ENCODE results near the gene EPAS1. TPM values are rescaled to one million over a fixed set of nuclear protein-coding genes. Genes with fewer than 3 reads are reported as not detected.

EPAS1 gene
- polyA plus RNA-seq, 1 donor: 43.4 TPM

DNA sequence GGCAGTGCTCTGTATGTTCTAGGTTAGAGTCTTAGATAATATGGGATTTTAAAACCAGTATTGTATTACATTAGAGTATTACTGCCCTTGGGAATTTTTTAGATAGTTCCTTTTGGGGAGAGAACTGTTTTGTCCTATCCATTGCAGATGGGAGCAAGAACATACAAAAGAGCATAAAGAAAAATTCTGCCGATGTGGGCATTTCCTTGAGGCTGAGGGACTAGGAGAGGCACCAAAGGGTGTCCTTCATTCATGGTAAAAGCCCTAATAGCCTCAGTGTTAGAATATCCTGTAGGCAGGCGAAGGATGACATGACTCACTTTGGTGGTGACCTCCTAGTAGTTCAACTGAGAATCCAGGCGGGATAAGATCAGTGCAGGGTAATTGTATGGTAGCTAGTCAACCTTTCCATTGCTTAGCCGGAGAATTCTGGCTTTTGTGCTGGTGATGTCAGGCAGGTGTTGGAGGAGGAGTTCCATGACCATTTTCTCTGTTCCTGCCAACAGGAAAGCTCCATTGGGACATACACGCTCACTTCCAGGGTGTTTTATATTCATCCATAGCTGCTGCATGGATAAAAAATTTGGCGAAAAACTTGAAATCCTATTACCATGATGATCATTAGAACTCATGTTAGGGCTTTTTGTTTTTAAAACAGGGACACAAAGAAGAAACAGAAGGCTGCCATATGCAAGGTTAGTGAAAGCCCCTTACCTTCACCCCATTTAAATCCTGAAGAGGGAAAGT lies 28.1 kb downstream of the EPAS1 start:
- no peak for DNase-seq

DNA sequence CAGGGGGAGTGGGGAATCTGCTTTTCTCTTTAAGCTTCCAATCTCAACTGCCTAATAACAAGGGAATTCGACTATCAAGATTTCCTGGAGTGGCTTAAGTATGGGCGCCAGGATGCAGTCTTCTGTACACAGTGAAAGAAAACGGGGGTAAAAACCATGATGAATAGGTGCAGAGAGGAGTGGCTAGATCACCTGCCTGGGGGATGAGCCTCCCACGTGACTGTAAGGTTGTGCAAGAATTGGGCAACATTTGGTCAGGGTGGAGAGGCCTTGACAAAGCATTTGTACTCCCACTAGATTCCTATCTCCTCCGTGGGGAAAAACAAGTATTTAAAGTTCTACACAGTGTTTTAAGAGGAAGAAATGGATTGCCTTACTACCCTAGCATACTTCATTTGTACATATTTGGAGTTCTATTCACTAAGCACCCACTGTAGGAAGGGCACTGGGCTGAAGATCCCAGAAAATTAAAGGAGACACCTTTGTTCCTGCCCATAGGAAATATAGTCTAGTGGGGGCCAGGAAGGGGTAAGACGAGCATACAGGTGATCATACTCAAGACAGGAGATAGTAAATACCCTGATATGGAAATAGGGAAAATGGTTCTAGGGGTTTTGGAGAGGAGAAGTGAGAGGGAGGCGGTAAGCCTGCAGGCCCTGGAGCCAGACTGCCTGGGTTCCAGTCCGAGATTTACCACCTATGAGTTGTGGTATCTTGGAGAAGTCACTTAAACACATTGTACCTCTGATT lies 29.2 kb downstream of the EPAS1 start:
- DNase-seq: no peak

DNA sequence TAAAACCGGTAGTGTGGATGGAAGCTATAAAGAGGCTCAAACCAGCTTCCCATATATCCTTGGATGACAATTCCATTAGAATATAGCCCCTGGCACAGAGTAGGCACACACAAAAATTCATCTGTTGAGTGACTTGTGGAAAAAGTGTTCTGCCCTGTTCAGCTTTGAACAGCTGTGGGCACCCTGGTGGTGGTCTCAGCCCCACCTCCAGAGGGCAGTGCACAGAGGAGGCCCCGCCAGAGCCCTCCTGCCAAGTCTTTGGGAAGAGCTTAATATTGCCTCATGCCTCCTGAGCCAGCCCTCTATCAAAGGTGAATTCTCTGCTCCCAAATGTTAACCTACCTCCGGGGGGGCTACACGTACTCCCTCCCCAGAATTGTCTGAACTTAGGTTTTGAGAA lies 30.4 kb downstream of the EPAS1 start:
- no peak for DNase-seq

DNA sequence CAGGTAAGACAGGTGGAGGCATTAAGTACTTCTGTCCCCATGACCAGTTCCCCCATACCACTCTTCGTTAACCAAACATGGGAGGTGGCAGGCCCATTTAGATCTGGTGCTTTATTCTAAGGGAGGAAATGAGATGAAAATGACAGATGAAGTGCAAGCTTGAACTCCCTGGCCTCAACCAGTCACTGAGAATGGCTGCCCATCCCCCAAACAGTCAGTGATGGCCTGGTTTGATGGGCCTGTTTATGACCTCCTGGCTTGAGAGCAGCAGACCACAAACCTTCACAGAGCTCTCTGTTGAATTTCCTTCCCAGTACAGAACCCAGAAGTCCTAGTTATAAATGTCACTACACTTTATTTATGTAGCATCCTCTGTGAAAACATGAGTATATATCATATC lies 31.1 kb downstream of the EPAS1 start:
- no peak for DNase-seq

DNA sequence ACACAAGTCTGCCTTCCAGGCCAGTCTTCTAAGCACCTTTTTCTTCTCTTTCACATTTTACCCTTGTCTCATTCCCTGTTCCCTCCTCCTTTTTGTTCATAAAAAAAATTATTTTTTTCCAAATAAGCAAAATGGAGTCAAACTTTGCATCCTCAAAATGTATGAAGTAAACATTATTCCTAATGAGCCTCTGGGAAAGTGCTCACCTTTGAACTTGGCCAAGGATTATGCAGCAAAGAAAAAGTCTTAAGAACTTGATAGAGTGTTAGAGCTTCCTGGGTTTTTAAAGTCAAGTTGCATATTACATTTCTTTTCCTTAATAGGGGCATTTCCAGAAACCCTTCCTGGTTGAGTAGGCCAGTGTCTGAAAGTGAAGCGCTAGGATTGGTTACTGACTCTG lies 31.6 kb downstream of the EPAS1 start:
- DNase-seq: no peak

DNA sequence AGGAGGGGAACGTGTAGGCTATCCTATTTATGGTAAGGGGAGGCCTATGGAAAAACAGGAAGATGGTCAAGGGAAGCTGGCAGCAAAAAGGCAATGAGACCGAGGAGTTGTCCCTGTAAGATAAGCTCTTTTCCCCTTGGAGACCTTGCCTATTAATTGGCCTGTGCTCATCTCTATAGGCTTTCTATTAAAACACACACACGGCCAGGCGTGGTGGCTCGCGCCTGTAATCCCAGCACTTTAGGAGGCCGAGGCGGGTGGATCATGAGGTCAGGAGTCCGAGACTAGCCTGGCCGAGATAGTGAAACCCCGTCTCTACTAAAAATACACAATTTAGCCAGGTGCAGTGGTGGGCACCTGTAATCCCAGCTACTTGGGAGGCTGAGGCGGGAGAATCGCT lies 32.1 kb downstream of the EPAS1 start:
- DNase-seq: no peak

DNA sequence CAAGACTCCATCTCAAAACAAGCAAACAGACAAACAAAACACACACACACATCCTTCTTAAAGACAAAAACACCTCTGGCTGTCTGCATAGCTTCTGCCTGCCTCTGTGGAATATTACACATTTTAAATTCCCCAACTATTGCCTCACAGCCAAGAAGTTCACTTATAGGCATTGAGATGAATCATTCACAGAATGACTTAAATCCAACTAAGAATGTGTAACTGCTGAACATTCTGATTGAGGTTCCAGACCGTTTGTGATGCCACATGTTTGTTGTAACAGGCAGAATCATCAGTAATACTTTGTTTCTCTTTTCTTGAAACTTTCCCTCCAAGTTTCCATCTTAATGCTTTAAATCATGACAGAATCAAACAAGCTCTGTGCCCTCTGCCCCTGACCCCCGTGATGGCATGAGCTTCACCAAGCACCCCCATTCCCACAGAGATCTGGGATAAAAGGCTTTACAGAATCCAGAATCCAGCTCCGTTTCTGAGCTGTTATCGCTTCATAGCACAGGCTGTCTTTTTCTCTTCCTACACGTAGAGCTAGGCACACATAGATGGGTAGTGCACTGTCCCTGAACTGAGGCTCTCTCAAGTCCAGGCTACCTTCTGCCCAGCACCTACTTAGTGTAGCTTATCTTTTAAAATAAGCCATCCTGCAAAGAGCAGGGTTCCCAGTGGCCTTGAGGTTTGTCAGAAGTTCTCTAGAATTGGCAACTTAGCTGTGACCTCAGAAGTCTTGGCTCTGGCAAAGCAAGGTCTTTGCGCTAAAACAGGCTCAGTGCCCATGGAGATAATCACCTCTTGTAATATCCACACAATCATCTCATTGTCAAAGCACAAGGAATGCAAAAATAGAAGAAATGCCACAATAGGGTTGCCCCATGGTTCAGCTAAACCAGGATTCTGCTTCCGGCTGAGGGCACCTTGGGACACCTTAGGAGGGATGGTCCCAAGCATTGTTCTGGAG lies 32.9 kb downstream of the EPAS1 start:
- DNase-seq: no peak

DNA sequence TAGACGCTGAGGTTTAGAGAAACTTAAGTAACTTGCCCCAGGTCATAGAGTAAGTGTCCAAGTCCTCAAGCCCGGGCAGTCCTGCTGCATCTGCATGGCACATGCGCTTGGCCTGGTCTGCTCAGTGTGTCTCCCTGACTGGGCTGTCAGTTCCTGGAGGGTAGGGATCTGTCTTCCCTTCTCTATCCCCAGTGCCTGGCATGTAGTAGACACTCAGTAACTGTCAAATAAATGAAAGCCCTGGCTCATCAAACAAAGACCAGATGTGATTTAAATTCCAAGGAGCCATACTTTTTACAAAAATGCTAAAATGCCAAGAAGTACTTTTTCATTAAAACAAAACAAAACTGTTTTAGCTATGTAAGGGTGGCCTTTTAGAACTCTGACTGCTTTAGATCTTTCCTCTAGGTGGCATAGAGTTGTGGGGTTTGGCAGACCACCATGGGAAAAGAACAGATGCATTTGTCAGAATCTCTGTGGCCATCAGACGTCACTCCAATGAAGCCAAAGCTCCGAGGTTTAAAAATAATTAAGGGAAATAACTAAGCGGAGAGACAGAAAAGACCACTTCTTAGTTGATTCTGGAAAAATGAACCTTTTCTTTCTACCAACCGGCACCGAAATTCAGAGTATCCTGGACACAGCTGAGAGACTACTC lies 34.0 kb downstream of the EPAS1 start:
- DNase-seq: no peak

DNA sequence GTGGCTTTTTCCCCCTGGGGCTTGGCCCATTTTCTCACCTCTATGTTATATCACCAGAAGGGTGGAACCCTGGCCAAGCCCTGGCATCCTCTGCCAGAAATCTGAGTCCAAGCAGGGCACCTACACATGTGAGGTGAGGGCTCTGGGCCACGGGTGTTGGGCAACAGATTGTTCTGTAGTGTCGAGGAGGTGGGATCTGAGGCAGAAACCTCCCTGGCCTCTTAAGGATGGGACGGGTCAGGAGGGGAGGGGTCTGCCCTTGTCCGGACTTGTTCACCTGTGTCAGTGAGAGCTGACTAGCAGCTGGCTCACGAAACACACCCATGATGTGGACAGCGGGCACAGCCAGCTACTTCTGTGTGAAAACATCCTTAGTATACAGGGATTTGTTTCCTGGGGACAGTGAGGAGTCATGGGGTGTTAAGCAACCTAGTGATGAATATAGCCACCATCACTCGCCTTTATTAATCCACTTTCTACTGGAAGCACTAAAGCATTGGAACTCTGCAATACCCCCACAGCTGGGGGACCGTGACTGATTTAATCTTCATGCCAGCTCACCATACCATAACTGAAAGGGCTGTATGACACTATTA lies 35.6 kb downstream of the EPAS1 start:
- no peak for DNase-seq

DNA sequence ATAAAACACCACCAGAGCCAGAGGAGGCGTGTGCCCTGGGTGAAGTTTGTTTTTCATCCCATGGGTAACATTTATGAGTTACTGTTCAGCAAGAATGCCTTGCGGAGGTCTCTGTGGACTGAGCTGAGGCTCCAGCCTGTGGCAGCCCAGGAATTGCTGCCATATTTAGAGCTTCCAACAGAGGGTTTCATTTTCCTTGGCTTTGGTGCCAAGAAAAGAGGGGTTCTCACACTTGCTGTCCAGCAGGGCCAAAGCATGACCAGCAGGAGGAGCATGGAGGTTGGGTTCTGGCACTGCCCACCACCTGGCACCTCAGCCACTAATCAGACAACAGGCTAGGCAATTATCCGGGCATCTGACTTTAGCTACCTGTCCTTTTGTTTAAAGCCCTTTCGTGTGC lies 36.7 kb downstream of the EPAS1 start:
- no peak for DNase-seq

DNA sequence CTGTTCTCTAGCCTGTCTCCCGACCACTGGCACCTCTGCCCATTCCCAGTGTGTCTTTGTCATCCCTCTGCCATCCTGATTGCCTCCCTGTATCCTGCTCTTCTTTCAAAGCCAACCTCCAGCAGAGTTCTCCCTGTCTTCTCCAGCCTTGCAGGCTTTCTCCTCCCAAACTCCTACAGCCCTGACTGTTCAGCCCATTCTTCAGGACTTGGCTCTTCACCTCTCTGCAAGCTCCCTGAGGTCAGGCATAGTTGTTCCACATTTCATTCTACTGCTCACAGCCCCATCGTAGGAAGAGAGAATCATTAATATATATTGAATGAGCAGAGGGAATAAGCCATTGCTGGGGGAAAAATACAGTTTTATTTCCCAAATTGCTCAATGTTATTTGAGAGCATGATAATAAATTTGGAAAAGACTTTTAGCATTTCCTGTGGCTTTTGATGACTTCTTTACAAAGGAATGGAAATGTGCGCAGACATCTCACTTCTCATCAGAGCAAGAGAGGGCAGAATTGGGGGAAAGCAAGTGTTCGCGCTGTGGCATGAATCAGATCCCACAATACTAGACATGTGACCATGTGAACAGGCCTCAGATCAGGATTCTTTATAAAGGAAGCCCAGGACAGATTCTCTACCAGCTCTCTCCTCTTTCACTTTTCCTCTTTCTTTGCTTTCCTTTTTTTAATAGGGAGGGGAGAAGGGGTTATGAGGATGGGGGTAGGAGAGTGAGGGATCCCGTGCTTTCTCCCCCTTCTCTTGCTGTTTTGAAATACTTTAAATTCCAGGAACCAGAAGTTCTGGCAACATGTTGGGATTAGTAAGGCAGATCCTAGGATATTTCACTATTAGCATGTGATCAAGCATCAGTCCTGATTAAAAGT lies 37.4 kb downstream of the EPAS1 start:
- no peak for DNase-seq

DNA sequence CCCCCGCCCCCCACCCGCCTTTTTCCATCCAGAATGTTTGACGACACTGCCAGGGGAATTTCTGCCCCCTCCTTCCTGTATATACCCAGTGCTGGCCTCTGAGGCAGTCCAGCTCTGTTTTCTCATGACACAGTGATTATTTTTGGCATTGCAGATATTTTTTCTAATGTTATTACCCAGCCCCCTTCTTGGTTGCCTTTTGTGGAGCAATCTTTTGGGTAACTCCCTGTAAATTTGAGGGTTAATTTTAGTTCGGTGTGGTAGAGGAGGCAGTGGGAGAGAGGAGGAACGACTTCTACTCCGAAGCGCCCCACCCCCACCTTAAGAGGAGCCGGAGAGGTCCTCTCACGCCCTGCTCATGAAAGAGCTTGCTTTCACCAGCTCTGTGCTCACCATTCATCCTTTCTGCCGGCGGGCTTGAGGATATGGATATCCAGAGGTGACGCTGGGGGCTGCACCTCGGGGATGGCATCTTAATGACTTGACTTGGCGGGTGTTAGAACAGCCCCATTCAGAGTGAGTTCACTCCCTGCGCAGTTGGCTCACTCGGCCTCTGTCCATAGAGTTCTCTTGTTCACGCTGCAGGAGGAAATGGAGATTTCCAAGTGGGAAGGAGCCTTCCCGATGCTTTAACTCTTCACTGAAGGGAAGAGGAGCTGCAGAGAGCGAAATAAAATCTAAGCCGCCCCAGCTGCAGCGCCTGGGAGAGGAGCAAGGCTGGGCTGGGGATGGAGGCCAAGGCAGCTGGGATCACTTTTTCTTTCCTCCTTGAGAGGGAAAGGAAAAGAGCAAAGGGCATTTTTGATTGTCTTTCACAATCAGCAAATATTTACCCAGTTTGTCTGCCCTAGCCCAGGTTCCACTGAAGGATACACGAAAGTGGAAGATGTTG lies 38.4 kb downstream of the EPAS1 start:
- peak; percentile 82 for DNase-seq

DNA sequence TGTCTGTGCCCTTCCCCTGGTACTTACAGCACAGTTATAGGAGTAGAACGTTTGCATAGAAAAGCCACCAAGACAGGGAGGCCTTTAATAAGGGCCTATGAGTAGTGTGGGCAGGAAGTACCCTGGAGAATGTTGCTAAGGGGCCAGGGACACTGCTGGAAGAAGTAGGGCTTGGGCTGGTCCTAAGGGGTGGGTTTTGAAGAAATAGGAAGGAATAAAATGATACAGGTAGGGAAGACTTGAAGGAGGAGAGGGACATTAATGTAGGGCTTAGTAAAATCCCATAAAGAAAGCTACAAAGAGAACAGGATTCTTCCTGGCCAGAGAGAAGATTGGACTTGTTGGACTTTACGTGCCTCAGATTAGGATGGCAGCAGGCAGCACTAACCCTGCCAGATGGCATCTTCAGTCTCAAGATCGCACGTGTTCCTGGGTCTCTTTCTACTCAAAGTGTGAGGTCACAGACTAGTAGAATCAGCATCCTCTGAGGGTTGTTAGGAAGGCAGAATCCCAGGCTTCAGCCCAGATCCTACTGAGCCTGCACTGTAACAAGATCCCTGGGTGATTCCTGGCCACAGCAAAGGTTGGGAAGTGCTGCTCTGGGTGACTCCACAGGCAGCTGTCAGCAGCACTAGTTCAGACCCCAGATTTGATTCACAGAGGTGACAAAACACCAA lies 39.2 kb downstream of the EPAS1 start:
- peak; percentile 53 for DNase-seq

DNA sequence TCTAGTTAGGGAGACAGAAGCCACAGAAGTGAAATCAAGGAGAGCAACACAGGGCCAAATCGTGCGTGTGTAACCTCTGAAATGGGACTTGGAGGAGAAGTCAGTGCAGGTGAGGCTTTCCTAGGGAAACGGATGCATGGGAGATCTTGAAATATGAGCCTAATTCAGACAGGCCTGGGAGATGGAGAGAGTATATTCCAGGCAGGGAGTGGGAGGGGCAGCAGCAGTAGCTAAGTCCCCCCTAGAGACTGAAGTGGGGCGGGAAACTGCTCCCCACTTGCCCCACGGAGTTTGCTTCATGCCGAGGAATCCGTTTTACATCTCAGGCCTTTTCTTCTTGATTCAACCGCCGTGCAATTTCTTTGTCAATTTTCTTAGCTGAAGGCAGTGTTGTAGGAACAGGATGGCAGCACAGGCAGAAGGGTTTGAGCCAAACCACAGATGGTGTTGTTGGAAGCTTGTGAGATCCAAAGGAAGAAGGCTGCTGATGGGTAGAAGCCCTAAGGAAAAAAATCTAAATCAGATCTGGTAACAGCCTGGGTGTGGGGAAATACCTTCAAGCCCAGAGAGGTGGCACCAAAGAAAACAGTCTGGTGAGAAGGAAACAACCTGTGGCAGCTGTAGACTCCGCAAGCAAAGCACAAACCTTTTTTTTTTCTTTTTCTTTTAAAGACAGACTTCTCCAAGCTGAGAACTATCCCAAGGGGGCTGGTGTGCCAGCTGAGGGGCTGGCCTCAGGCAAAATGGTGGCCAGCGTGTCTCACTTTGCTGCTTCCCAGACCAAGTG lies 40.2 kb downstream of the EPAS1 start:
- no peak for DNase-seq

DNA sequence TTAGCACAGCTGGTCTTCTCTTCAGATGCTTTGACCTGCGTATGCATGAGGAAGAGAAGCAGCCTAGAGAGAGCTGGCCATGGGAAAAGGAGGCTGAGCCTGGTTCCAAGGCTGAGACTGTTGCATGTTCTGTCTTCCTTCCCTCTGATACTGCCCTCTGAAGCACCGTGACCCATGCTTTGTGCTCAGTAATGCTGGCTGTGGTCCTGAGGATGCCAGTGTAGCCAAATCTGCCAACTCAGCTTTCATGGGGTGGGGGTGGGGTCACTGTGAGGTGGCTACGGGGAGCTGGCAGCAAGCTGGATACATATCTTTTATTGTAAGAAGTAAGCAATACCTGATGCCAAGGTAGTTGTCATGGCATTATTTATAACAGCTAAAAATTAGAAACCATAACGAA lies 41.5 kb downstream of the EPAS1 start:
- DNase-seq: no peak

DNA sequence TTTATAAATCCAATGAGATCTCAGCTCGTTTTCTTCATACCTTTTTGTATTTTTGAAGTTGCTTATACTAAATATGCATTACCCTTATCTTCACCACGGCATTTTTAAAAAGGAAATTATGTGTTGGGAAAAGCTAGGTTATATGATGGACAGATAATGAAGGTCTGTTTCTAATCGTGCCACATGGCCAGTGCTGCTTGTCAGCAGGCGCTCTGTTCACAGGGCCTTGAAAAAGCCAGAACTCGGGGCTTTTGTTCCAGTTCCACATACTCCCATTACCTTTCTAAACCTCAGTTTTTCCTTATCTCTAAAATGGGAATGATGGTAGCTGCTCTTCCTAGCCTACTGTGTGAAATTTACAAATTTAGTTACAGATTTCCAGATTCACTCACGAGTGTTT lies 42.0 kb downstream of the EPAS1 start:
- DNase-seq: no peak

DNA sequence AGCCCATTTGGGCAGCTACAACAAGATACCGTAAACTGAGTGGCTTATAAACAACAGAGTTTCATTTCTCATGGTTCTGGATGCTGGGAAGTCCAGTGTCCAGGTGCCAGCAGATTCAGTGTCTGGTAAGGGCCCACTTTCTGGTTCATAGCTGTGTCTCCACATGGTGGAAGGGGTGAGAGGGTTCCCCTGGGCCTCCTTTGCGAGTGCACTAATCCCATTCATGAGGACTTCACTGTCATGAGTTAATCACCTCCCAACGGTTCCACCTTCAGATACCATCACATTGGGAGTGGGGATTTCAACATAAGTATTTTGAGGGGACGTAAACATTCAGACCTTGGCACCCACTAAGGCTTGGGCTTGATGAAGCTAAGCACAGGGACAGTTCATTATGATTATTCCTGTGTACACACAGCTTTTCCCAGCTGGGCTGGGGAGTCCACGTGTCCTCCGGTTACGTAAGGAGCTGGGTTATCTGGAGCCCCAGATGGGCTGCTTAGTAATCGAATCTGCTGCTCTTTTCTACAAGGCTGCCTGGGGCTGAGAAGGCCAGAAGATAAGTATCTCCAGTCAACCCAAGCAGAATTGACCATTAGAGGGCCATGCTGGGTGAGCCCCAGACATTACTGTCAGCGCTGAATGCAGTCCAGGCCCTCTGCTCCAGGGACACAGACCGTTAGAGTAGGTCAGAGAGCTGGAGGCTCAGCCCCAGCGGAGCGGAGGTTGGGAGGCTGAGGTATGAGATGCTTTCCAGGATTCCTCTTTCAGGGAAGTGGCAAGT lies 42.7 kb downstream of the EPAS1 start:
- DNase-seq: no peak

All from hindlimb muscle (tissue), 1 donor.